ENCODE data around the gene HAAO.
"Not testable (repeated sequence)": the region's sequence is repeated elsewhere in the genome, so short reads cannot be mapped to it uniquely, and the experiment has no call there.

The HAAO gene

GRCh38 chr2:42743659-42743990 lies 48.8 kb downstream of the HAAO start:
- DNase-seq: no peak

GRCh38 chr2:42742740-42743658 lies 49.4 kb downstream of the HAAO start:
- no peak for DNase-seq

- no peak for DNase-seq
Measured at GRCh38 chr2:42741140-42741539, 51.2 kb downstream of the HAAO start.

GRCh38 chr2:42736598-42737322 lies 55.6 kb downstream of the HAAO start:
- no peak for DNase-seq

- no peak for DNase-seq
Measured at GRCh38 chr2:42733852-42734251, 58.5 kb downstream of the HAAO start.

- not testable (repeated sequence) for DNase-seq
Measured at GRCh38 chr2:42731316-42731715, 61.1 kb downstream of the HAAO start.

- DNase-seq: no peak
Measured at GRCh38 chr2:42726680-42727079, 65.7 kb downstream of the HAAO start.

GRCh38 chr2:42725657-42726056 lies 66.7 kb downstream of the HAAO start:
- DNase-seq: no peak

GRCh38 chr2:42724886-42725285 lies 67.5 kb downstream of the HAAO start:
- no peak for DNase-seq

- no peak for DNase-seq
Measured at GRCh38 chr2:42723465-42723864, 68.9 kb downstream of the HAAO start.

- DNase-seq: peak; percentile 30
Measured at GRCh38 chr2:42722320-42723190, 69.8 kb downstream of the HAAO start.

- DNase-seq: no peak
Measured at GRCh38 chr2:42721898-42722297, 70.5 kb downstream of the HAAO start.
